SK-N-SH (cell line): ENCODE data around the gene CACNA1G. TPM values are rescaled to one million over a fixed set of nuclear protein-coding genes. Genes with fewer than 3 reads are reported as not detected.

ENCODE experiments used
- CTCF ChIA-PET: fragments of 300-600, 350-600 bp; formaldehyde crosslinking; extraction: SDS; loops from one replicate; lab custom pipeline; 2021; lab: Yijun Ruan, JAX
- POLR2A ChIA-PET: fragments of 350-600 bp; sonication (Branson Sonifier 250); formaldehyde crosslinking; extraction: SDS; loops from one replicate; lab custom pipeline; 2020; ENCODE audit warnings: antibody characterized with exemption, inconsistent platforms; lab: Yijun Ruan, JAX
- DNase-seq: peaks from one replicate; pipeline ENCODE4 v3.0.0; 2012
- H2AFZ ChIP-seq: fragments of 200-600 bp; sonication (generic); 2 replicates; pipeline ENCODE4 v1.8.1; 2016; ENCODE audit warnings: antibody characterized with exemption, mild to moderate bottlenecking, low read depth
- H3F3A ChIP-seq: fragments of 200-600 bp; sonication (generic); replicated peaks from 2 replicates; pipeline ENCODE3; 2016; ENCODE audit warnings: antibody characterized with exemption, mild to moderate bottlenecking; ENCODE audit not compliant: insufficient read depth
- H3K27ac ChIP-seq, 2 experiments: fragments of 200-500 bp in 1 of 2; fragments of 200-600 bp in 1 of 2; sonication (Bioruptor generic) in 1 of 2; sonication (generic), shearing (Covaris generic) in 1 of 2; 2 replicates each; pipeline versions ENCODE4 v1.5.1 to v1.6.1; 2014 to 2016; ENCODE audit warnings: low read depth in 2 of 2, inconsistent platforms in 1 of 2, low read length in 1 of 2, mild to moderate bottlenecking in 1 of 2, mixed read lengths in 1 of 2
- H3K27me3 ChIP-seq: fragments of 200-600 bp; sonication (generic), shearing (Covaris generic); 2 replicates; pipeline ENCODE4 v1.6.1; 2016; ENCODE audit warnings: mixed run types; ENCODE audit not compliant: insufficient read depth
- H3K36me3 ChIP-seq, 2 experiments: fragments of 200-500 bp in 1 of 2; fragments of 200-600 bp in 1 of 2; sonication (Bioruptor generic) in 1 of 2; sonication (generic) in 1 of 2; replicated peaks in 1 of 2; 2 replicates each; pipeline versions ENCODE3 to v1.5.1; 2014 to 2016; ENCODE audit warnings: low read length in 1 of 2, mild to moderate bottlenecking in 1 of 2; ENCODE audit not compliant: insufficient read depth in 2 of 2, control insufficient read depth in 1 of 2
- H3K4me1 ChIP-seq, 2 experiments: fragments of 200-500 bp in 1 of 2; fragments of 200-600 bp in 1 of 2; sonication (Bioruptor generic) in 1 of 2; sonication (generic), shearing (Covaris generic) in 1 of 2; 2 replicates each; pipeline versions ENCODE4 v1.5.1 to v1.6.1; 2014 to 2016; ENCODE audit warnings: low read depth in 1 of 2, low read length in 1 of 2, mixed run types in 1 of 2; ENCODE audit not compliant: insufficient read depth in 2 of 2, control insufficient read depth in 1 of 2
- H3K4me2 ChIP-seq: fragments of 200-600 bp; sonication (generic), shearing (Covaris generic); 2 replicates; pipeline ENCODE4 v1.6.1; 2017; ENCODE audit warnings: mixed run types
- H3K4me3 ChIP-seq, 2 experiments: fragments of 200-500 bp in 1 of 2; fragments of 200-600 bp in 1 of 2; sonication (Bioruptor generic) in 1 of 2; sonication (generic), shearing (Covaris generic) in 1 of 2; 2 replicates each; pipeline versions ENCODE4 v1.5.1 to v1.8.1; 2014 to 2016; ENCODE audit warnings: low read depth in 2 of 2, inconsistent platforms in 1 of 2, low read length in 1 of 2, mild to moderate bottlenecking in 1 of 2, mixed read lengths in 1 of 2, moderate library complexity in 1 of 2
- H3K79me2 ChIP-seq: fragments of 200-600 bp; sonication (generic); 2 replicates; pipeline ENCODE4 v1.8.1; 2017; ENCODE audit warnings: mild to moderate bottlenecking; ENCODE audit not compliant: insufficient read depth
- H3K9ac ChIP-seq: fragments of 200-600 bp; sonication (generic); 2 replicates; pipeline ENCODE4 v1.6.1; 2017; ENCODE audit warnings: mixed run types
- H3K9me2 ChIP-seq: fragments of 200-600 bp; sonication (generic); 2 replicates; pipeline ENCODE4 v1.6.1; 2017; ENCODE audit warnings: mixed run types
- H3K9me3 ChIP-seq: fragments of 200-600 bp; sonication (generic); 2 replicates; pipeline ENCODE4 v1.6.1; 2017; ENCODE audit warnings: mixed run types, mild to moderate bottlenecking, moderate library complexity
- H4K20me1 ChIP-seq: fragments of 200-600 bp; sonication (generic); 2 replicates; pipeline ENCODE4 v1.6.1; 2017; ENCODE audit warnings: mild to moderate bottlenecking, mixed run types; ENCODE audit not compliant: insufficient read depth
- EZH2phosphoT487 ChIP-seq: fragments of 200-600 bp; sonication (generic); IDR thresholded peaks from 2 replicates; pipeline ENCODE4 v1.6.1; 2017; ENCODE audit warnings: low read depth, mixed run types, mild to moderate bottlenecking, antibody characterized with exemption, moderate library complexity, borderline replicate concordance
- FOSL2 ChIP-seq: IDR thresholded peaks from 2 replicates; pipeline ENCODE4 v1.4.0; 2012; ENCODE audit warnings: low read depth, mild to moderate bottlenecking, moderate library complexity, borderline replicate concordance
- FOXJ3 ChIP-seq: sonication (generic); formaldehyde crosslinking; IDR thresholded peaks from 2 replicates; pipeline ENCODE4 v1.5.1; 2020; ENCODE audit warnings: mild to moderate bottlenecking, missing genetic modification reagents
- GABPA ChIP-seq: IDR thresholded peaks from 2 replicates; pipeline ENCODE4 v1.4.0; 2012; ENCODE audit warnings: low read depth, mild to moderate bottlenecking
- JUND ChIP-seq: IDR thresholded peaks from 2 replicates; pipeline ENCODE4 v1.4.0; 2012
- MXI1 ChIP-seq: IDR thresholded peaks from 2 replicates; pipeline ENCODE4 v1.6.1; 2012; ENCODE audit warnings: mild to moderate bottlenecking, low read depth, low read length, improper control_type of control experiment
- NFIC ChIP-seq: IDR thresholded peaks from 2 replicates; pipeline ENCODE4 v1.4.0; 2012; ENCODE audit warnings: borderline replicate concordance
- NRF1 ChIP-seq: IDR thresholded peaks from 2 replicates; pipeline ENCODE4 v1.6.1; 2012; ENCODE audit warnings: low read depth, mild to moderate bottlenecking, low read length
- POLR2AphosphoS5 ChIP-seq: IDR thresholded peaks from 2 replicates; pipeline ENCODE4 v1.6.1; 2012; ENCODE audit warnings: low read depth, low read length
- RAD21 ChIP-seq: IDR thresholded peaks from 2 replicates; pipeline ENCODE4 v1.6.1; 2012; ENCODE audit warnings: mild to moderate bottlenecking, low read length
- REST ChIP-seq: IDR thresholded peaks from 2 replicates; pipeline ENCODE4 v1.6.1; 2012; ENCODE audit warnings: mild to moderate bottlenecking, low read depth, low read length, moderate library complexity
- SMC3 ChIP-seq: IDR thresholded peaks from 2 replicates; pipeline ENCODE4 v1.6.1; 2012; ENCODE audit warnings: low read depth, low read length, improper control_type of control experiment
- WGBS: methylation state at CpG from one replicate; pipeline ENCODE4 v1.1.6; 2017; ENCODE audit warnings: low lambda C conversion rate; 5-methylcytosine and 5-hydroxymethylcytosine counted together
- polyA plus RNA-seq, 3 experiments: library from polyadenylated mRNA; depleted of rRNA; stranded (reverse); fragments of >200 nt; gene quantifications; 2 replicates each; pipeline ENCODE4 v1.2.3, GENCODE V29; 2012
- TF ChIP-seq, protein P1 (sequence below): IDR thresholded peaks from 2 replicates; pipeline ENCODE4 v1.4.0; 2012; ENCODE audit warnings: low read depth

CACNA1G gene
- polyA plus RNA-seq, 1 of the 3 experiments (the other 2 are of a cell fraction): 0.21 TPM

DNA sequence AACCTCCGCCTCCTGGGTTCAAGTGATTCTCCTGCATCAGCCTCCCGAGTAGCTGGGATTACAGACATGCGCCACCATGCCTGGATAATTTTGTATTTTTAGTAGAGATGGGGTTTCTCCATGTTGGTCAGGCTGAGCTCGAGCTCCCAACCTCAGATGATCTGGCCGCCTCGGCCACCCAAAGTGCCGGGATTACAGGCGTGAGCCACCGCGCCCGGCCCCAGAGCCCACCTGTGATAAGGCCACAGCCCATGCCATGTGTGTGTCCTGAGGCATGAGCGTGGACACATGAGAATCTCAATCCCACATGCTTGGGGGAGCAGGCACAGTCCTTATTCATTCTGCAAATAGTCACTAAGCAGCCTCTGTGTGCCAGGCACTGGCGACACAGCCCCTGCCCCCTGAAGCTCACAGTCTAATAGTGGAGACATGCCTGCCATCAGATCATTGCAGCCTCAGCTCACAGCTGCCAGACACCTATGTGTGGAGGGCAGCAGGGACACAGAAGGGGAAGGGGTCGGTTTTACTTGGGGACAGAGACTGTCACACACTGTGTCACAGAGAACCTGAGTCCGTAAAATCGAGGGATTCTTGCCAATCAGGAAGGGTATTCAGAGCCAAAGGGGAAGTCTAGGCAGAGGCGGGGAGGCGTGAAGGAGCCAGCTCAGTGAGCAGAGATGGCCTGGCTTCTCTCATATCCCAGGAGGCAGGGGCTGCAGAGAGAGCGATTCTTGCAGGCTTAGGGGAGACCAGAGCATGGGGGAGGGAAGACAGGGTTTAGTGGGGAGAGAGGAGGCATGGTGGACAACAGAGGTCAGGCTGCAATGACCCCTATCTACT lies 64.7 kb downstream of the CACNA1G start:
- peaks cover 3% of the 10 kb centered on the region for H3F3A ChIP-seq
- no peaks in the 10 kb centered on the region for H3K36me3 ChIP-seq
- no peaks in the 10 kb centered on the region for H3K9me2 ChIP-seq
- no peak overlapping the region for H2AFZ ChIP-seq
- H3K4me3 ChIP-seq: no peak overlapping the region
- ChIA-PET POLR2A (interaction anchor here (0.6 to 2.2 kb wide), 8 partner anchors 23 to 1003 kb away, joined by 3 to 21 read pairs (median 4); partner anchors contain the start of gene CACNA1G), CTCF (interaction anchor here (0.8 to 21.7 kb wide), 35 partner anchors 13 to 469 kb away, joined by 3 to 1212 read pairs (median 5); partner anchors contain the start of genes ABCC3, CACNA1G, EPN3 and SPATA20)
- 89% methylated on average over 14 of the region's 19 CpGs for WGBS
- no peak for DNase-seq
- no peaks in the 10 kb centered on the region for H3K79me2 ChIP-seq
- no peak overlapping the region for H3K4me2 ChIP-seq
- H3K27me3 ChIP-seq: no peaks in the 10 kb centered on the region
- no peak overlapping the region for H3K9ac ChIP-seq
- peaks cover 0 to 39% of the 10 kb centered on the region in 2 experiments; a peak in 3 of 4 replicates for H3K4me1 ChIP-seq
- no peaks in the 10 kb centered on the region for H4K20me1 ChIP-seq
- no peak for TF ChIP-seq NRF1
- no peak for TF ChIP-seq NFIC
- TF ChIP-seq, protein P1, sequence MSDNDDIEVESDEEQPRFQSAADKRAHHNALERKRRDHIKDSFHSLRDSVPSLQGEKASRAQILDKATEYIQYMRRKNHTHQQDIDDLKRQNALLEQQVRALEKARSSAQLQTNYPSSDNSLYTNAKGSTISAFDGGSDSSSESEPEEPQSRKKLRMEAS: no peak
- no peak for TF ChIP-seq JUND
- no peak for TF ChIP-seq EZH2phosphoT487
- no peak for TF ChIP-seq REST
- TF ChIP-seq GABPA: no peak
- TF ChIP-seq FOXJ3 (CRISPR knock-in tag): no peak
- TF ChIP-seq FOSL2: no peak
- no peak for TF ChIP-seq RAD21
- no peak for TF ChIP-seq POLR2AphosphoS5
- no peak for TF ChIP-seq SMC3
- TF ChIP-seq MXI1: no peak
- no peak overlapping the region for H3K27ac ChIP-seq
- H3K9me3 ChIP-seq: no peaks in the 10 kb centered on the region
